Kidney epithelial cell (primary cell): ENCODE measurements around the gene ALMS1. TPM values are rescaled to one million over a fixed set of nuclear protein-coding genes. Genes with fewer than 3 reads are reported as not detected.

Experiments
- DNase-seq: peaks from one replicate; pipeline ENCODE4 v3.0.0-alpha.2; 2010; ENCODE audit warnings: low read depth
- H3K27me3 ChIP-seq: 2 replicates; pipeline ENCODE4 v1.6.0; 2011; ENCODE audit warnings: low read length; ENCODE audit not compliant: control insufficient read depth, insufficient read depth
- H3K36me3 ChIP-seq: 2 replicates; pipeline ENCODE4 v1.5.1; 2011; ENCODE audit warnings: low read length; ENCODE audit not compliant: control insufficient read depth, insufficient read depth
- H3K4me3 ChIP-seq: 2 replicates; pipeline ENCODE4 v1.5.1; 2011; ENCODE audit warnings: low read depth, mild to moderate bottlenecking, control low read depth, low read length
- CTCF ChIP-seq: IDR thresholded peaks from 2 replicates; pipeline ENCODE4 v1.5.1; 2011; ENCODE audit warnings: mild to moderate bottlenecking, moderate library complexity, low read length, control low read depth, inconsistent platforms; ENCODE audit not compliant: insufficient read depth, poor library complexity, severe bottlenecking
- total RNA-seq: library from RNA; depleted of rRNA; stranded (reverse); fragments of >200 nt; gene quantifications from 2 replicates; pipeline ENCODE4 v1.2.3, GENCODE V29; 2015

Gene ALMS1
- total RNA-seq, 1 donor from 2014 or later, result 26.1 TPM

- H3K4me3 ChIP-seq, result no peak overlapping the region
- H3K36me3 ChIP-seq, result no peaks in the 10 kb centered on the region
- no peak for TF ChIP-seq CTCF
- H3K27me3 ChIP-seq, result no peaks in the 10 kb centered on the region
- no peak for DNase-seq
These were observed 35.5 kb upstream of the ALMS1 start for GRCh38 chr2:73350035-73350691.

GRCh38 chr2:73356097-73356496 lies 29.5 kb upstream of the ALMS1 start:
- H3K36me3 ChIP-seq, result no peaks in the 10 kb centered on the region
- TF ChIP-seq CTCF, result no peak
- DNase-seq, result no peak
- no peak overlapping the region for H3K4me3 ChIP-seq
- no peaks in the 10 kb centered on the region for H3K27me3 ChIP-seq

GRCh38 chr2:73359915-73360697 lies 25.5 kb upstream of the ALMS1 start:
- no peak overlapping the region for H3K4me3 ChIP-seq
- no peaks in the 10 kb centered on the region for H3K36me3 ChIP-seq
- DNase-seq, result no peak
- no peaks in the 10 kb centered on the region for H3K27me3 ChIP-seq
- TF ChIP-seq CTCF, result peak; percentile 35

GRCh38 chr2:73366060-73366459 lies 19.6 kb upstream of the ALMS1 start:
- Histone ChIP-seq H3K27me3 (no peaks in the 10 kb centered on the region), H3K4me3 (no peak overlapping the region), H3K36me3 (no peaks in the 10 kb centered on the region)
- DNase-seq, result no peak
- TF ChIP-seq CTCF, result no peak

GRCh38 chr2:73368781-73369180 lies 16.9 kb upstream of the ALMS1 start:
- DNase-seq, result no peak
- TF ChIP-seq CTCF, result no peak
- Histone ChIP-seq H3K4me3 (no peak overlapping the region), H3K27me3 (no peaks in the 10 kb centered on the region), H3K36me3 (no peaks in the 10 kb centered on the region)

- TF ChIP-seq CTCF, result no peak
- Histone ChIP-seq H3K36me3 (no peaks in the 10 kb centered on the region), H3K4me3 (no peak overlapping the region), H3K27me3 (peaks cover 3% of the 10 kb centered on the region)
- no peak for DNase-seq
These were observed 15.3 kb upstream of the ALMS1 start for GRCh38 chr2:73370348-73370747.
